H9 (cell line): ENCODE results near the gene PNKD. TPM values are rescaled to one million over a fixed set of nuclear protein-coding genes. Genes with fewer than 3 reads are reported as not detected.

Experiments
- DNase-seq: peaks from one replicate; pipeline ENCODE4 v3.0.0-alpha.2; 2017
- H2AFZ ChIP-seq: one replicate; pipeline ENCODE4 v1.6.1; 2013; ENCODE audit warnings: mild to moderate bottlenecking, low read length, control low read depth, moderate library complexity
- H2AK5ac ChIP-seq: 2 replicates; pipeline ENCODE4 v1.6.1; 2013; ENCODE audit warnings: low read length, control low read depth, mixed read lengths; ENCODE audit not compliant: insufficient read length
- H2BK120ac ChIP-seq: one replicate; pipeline ENCODE4 v1.6.1; 2013; ENCODE audit warnings: low read depth, mild to moderate bottlenecking, low read length, control low read depth, inconsistent platforms; ENCODE audit not compliant: poor library complexity, severe bottlenecking
- H2BK12ac ChIP-seq: 2 replicates; pipeline ENCODE4 v1.6.1; 2013; ENCODE audit warnings: low read length, control low read depth, mixed read lengths, low read depth; ENCODE audit not compliant: insufficient read length
- H2BK15ac ChIP-seq: 2 replicates; pipeline ENCODE4 v1.6.1; 2013; ENCODE audit warnings: low read depth, low read length, control low read depth
- H2BK20ac ChIP-seq: one replicate; pipeline ENCODE4 v1.6.1; 2013; ENCODE audit warnings: low read depth, mild to moderate bottlenecking, low read length, control low read depth, inconsistent platforms; ENCODE audit not compliant: poor library complexity, severe bottlenecking
- H2BK5ac ChIP-seq: 2 replicates; pipeline ENCODE4 v1.6.1; 2013; ENCODE audit warnings: low read length, control low read depth, mixed read lengths; ENCODE audit not compliant: insufficient read length
- H3K14ac ChIP-seq: 2 replicates; pipeline ENCODE4 v1.6.1; 2013; ENCODE audit warnings: low read length, control low read depth; ENCODE audit not compliant: insufficient read depth
- H3K18ac ChIP-seq: 2 replicates; pipeline ENCODE4 v1.6.1; 2013; ENCODE audit warnings: low read depth, mild to moderate bottlenecking, mixed read lengths, low read length, control low read depth; ENCODE audit not compliant: insufficient read length
- H3K23ac ChIP-seq: 2 replicates; pipeline ENCODE4 v1.6.1; 2013; ENCODE audit warnings: low read length, control low read depth, mixed read lengths, low read depth; ENCODE audit not compliant: insufficient read length
- H3K23me2 ChIP-seq: 2 replicates; pipeline ENCODE4 v1.6.1; 2013; ENCODE audit warnings: low read depth, mild to moderate bottlenecking, mixed read lengths, low read length, control low read depth; ENCODE audit not compliant: insufficient read length, poor library complexity, severe bottlenecking
- H3K27ac ChIP-seq: 2 replicates; pipeline ENCODE4 v1.5.1; 2013; ENCODE audit warnings: low read length, control low read depth, mixed read lengths, low read depth; ENCODE audit not compliant: insufficient read length
- H3K27me3 ChIP-seq: 2 replicates; pipeline ENCODE4 v1.6.1; 2013; ENCODE audit warnings: low read length, control low read depth, inconsistent platforms; ENCODE audit not compliant: insufficient read depth
- H3K4ac ChIP-seq: 2 replicates; pipeline ENCODE4 v1.6.1; 2013; ENCODE audit warnings: low read depth, mild to moderate bottlenecking, control low read depth, inconsistent platforms, low read length, moderate library complexity
- H3K4me1 ChIP-seq: 2 replicates; pipeline ENCODE4 v1.6.1; 2013; ENCODE audit warnings: low read length, control low read depth, inconsistent platforms; ENCODE audit not compliant: insufficient read depth
- H3K4me2 ChIP-seq: 2 replicates; pipeline ENCODE4 v1.6.1; 2013; ENCODE audit warnings: low read length, control low read depth, mixed read lengths; ENCODE audit not compliant: insufficient read length, insufficient read depth
- H3K56ac ChIP-seq: 2 replicates; pipeline ENCODE4 v1.6.1; 2013; ENCODE audit warnings: low read depth, mild to moderate bottlenecking, mixed read lengths, low read length, control low read depth; ENCODE audit not compliant: insufficient read length
- H3K79me1 ChIP-seq: 2 replicates; pipeline ENCODE4 v1.6.1; 2013; ENCODE audit warnings: low read depth, mild to moderate bottlenecking, moderate library complexity, low read length, control low read depth, inconsistent platforms; ENCODE audit not compliant: insufficient read depth, poor library complexity, severe bottlenecking
- H3K79me2 ChIP-seq: 2 replicates; pipeline ENCODE4 v1.6.1; 2013; ENCODE audit warnings: low read length, control low read depth, inconsistent platforms; ENCODE audit not compliant: insufficient read depth
- H3K9ac ChIP-seq: 2 replicates; pipeline ENCODE4 v1.6.1; 2013; ENCODE audit warnings: low read length, control low read depth, mixed read lengths; ENCODE audit not compliant: insufficient read length; ENCODE audit errors: extremely low read depth
- H3K9me3 ChIP-seq: one replicate; pipeline ENCODE4 v1.6.1; 2013; ENCODE audit warnings: low read depth, low read length, inconsistent platforms; ENCODE audit not compliant: control insufficient read depth
- H3T11ph ChIP-seq: one replicate; pipeline ENCODE4 v1.6.1; 2013; ENCODE audit warnings: mild to moderate bottlenecking, low read length, control low read depth, inconsistent platforms
- H4K20me1 ChIP-seq: one replicate; pipeline ENCODE4 v1.6.1; 2013; ENCODE audit not compliant: control insufficient read depth, insufficient read length, insufficient read depth
- H4K5ac ChIP-seq: 2 replicates; pipeline ENCODE4 v1.6.1; 2013; ENCODE audit warnings: low read depth, mild to moderate bottlenecking, mixed read lengths, low read length, control low read depth; ENCODE audit not compliant: insufficient read length
- H4K8ac ChIP-seq: replicated peaks from 2 replicates; pipeline ENCODE4 v1.6.1; 2013; ENCODE audit warnings: low read length, control low read depth, mixed read lengths, low read depth; ENCODE audit not compliant: insufficient read length
- H4K91ac ChIP-seq: 2 replicates; pipeline ENCODE4 v1.6.1; 2013; ENCODE audit warnings: low read depth, mild to moderate bottlenecking, moderate library complexity, mixed read lengths, low read length, control low read depth; ENCODE audit not compliant: insufficient read length
- H3K27ac Mint-ChIP-seq, 3 experiments: 2 replicates in 2 of 3; 3 replicates in 1 of 3; pipeline ENCODE4 v1.8.0; 2020 to 2021; ENCODE audit warnings: mixed read lengths in 3 of 3, mild to moderate bottlenecking in 1 of 3, moderate library complexity in 1 of 3
- H3K27me3 Mint-ChIP-seq: 2 replicates; pipeline ENCODE4 v1.8.0; 2021; ENCODE audit warnings: low read depth, mild to moderate bottlenecking, moderate library complexity, mixed read lengths
- H3K36me3 Mint-ChIP-seq, 3 experiments: 2 replicates in 2 of 3; 3 replicates in 1 of 3; pipeline ENCODE4 v1.8.0; 2020 to 2021; ENCODE audit warnings: low read depth in 3 of 3, mixed read lengths in 3 of 3; ENCODE audit not compliant: insufficient read depth in 1 of 3
- H3K4me1 Mint-ChIP-seq, 2 experiments: 2 replicates each; pipeline ENCODE4 v1.8.0; 2020; ENCODE audit warnings: mixed read lengths in 2 of 2
- H3K4me3 Mint-ChIP-seq, 2 experiments: 2 replicates in 1 of 2; 3 replicates in 1 of 2; pipeline ENCODE4 v1.8.0; 2020 to 2021; ENCODE audit warnings: mild to moderate bottlenecking in 2 of 2, mixed read lengths in 2 of 2, moderate library complexity in 1 of 2
- H3K9me3 Mint-ChIP-seq, 2 experiments: 2 replicates in 1 of 2; 3 replicates in 1 of 2; pipeline ENCODE4 v1.8.0; 2020; ENCODE audit warnings: mild to moderate bottlenecking in 2 of 2, mixed read lengths in 2 of 2, moderate library complexity in 1 of 2
- CTCF ChIP-seq: fragments of 200-600 bp; sonication (generic); conservative IDR thresholded peaks from 3 replicates; pipeline ENCODE4 v1.8.0; 2021; ENCODE audit warnings: antibody characterized with exemption, mild to moderate bottlenecking
- WGBS: extraction: QIAGEN DNeasy Blood & Tissue Kit; methylation state at CpG from one replicate; pipeline ENCODE4 v1.1.7; 2013; ENCODE audit warnings: missing lambda C conversion rate, low lambda C conversion rate, mixed read lengths; ENCODE audit not compliant: insufficient read length; ENCODE audit errors: extremely low coverage; 5-methylcytosine and 5-hydroxymethylcytosine counted together
- total RNA-seq: library from RNA; stranded (reverse); gene quantifications from 2 replicates; pipeline ENCODE4 v1.2.1, GENCODE V29; 2021

Gene PNKD
- total RNA-seq, 1 experiment from 2014 or later, result 31.6 TPM

- no peak within 1 kb of the TSS for H3K27ac Mint-ChIP-seq
- H3K4me3 Mint-ChIP-seq, result peak within 1 kb of the TSS; percentile 67 to 77
- H3K27ac ChIP-seq, result no peak within 1 kb of the TSS
Observed at GRCh38 chr2:218292048-218293014, 22.0 kb downstream of the PNKD start, which contains the start of gene TMBIM1. TSS of gene TMBIM1 (minus strand) at chr2:218292503. CDS start at chr2:218282141, 10,362 bp downstream.

More at GRCh38 chr2:218292048-218293014, 22.0 kb downstream of the PNKD start, which contains the start of gene TMBIM1:
- H3K4ac ChIP-seq, result no peak within 1 kb of the TSS
- H2AK5ac ChIP-seq, result no peak within 1 kb of the TSS
- H2BK15ac ChIP-seq, result no peak within 1 kb of the TSS
- H4K5ac ChIP-seq, result no peak within 1 kb of the TSS
- H3K23ac ChIP-seq, result no peak within 1 kb of the TSS
- H4K8ac ChIP-seq, result no peak within 1 kb of the TSS
- H3K27me3 ChIP-seq, result no peaks in the 10 kb centered on the region
- H3K79me1 ChIP-seq, result no peaks in the 10 kb centered on the region
- no peaks in the 10 kb centered on the region for H3K9me3 ChIP-seq
- no peaks in the 10 kb centered on the region for H3K79me2 ChIP-seq
- 0 out of 2 replicates have a peak, but pooled peaks cover 2% of the 10 kb centered on the region for H3K4me1 ChIP-seq
- Mint-ChIP-seq H3K36me3 (no peaks in the 10 kb centered on the region), H3K27me3 (peaks cover 1% of the 10 kb centered on the region), H3K4me1 (peaks cover 45 to 50% of the 10 kb centered on the region in 2 experiments), H3K9me3 (no peaks in the 10 kb centered on the region)
- H3K56ac ChIP-seq, result no peak within 1 kb of the TSS
- H3T11ph ChIP-seq, result no peak within 1 kb of the TSS
- no peak within 1 kb of the TSS for H2BK5ac ChIP-seq
- TF ChIP-seq CTCF, result peak; percentile 93
- no peak within 1 kb of the TSS for H2BK20ac ChIP-seq
- H4K20me1 ChIP-seq, result no peaks in the 10 kb centered on the region
- no peak within 1 kb of the TSS; the same call in 1 of the 2 replicates for H3K14ac ChIP-seq
- H4K91ac ChIP-seq, result no peak within 1 kb of the TSS
- peak within 1 kb of the TSS; percentile 48 for H3K4me2 ChIP-seq
- H3K23me2 ChIP-seq, result peaks cover 7% of the 10 kb centered on the region
- no CpG with 5 or more reads among the region's 63 CpGs for WGBS
- no peak within 1 kb of the TSS for H2AFZ ChIP-seq
- no peak within 1 kb of the TSS for H2BK120ac ChIP-seq
- H3K18ac ChIP-seq, result no peak within 1 kb of the TSS
- no peak within 1 kb of the TSS for H2BK12ac ChIP-seq
- peak; percentile 74 for DNase-seq
- no peak within 1 kb of the TSS for H3K9ac ChIP-seq
